Inflammatory macrophage treated with lipopolysaccharide for 1 hour (primary cell): ENCODE results near the gene SOX5.
"Not testable (repeated sequence)": the region's sequence is repeated elsewhere in the genome, so short reads cannot be mapped to it uniquely, and the experiment has no call there.

Source experiments
- DNase-seq, 2 donors: peaks; one replicate each; pipeline ENCODE4 v3.0.0-alpha.2; 2020 to 2022

Gene SOX5

GRCh38 chr12:23750923-23751322 lies 198.5 kb downstream of the SOX5 start:
- no peak for DNase-seq

- DNase-seq, result no peak
Observed at GRCh38 chr12:23744696-23745095, 204.8 kb downstream of the SOX5 start.

- DNase-seq, result no peak
Observed at GRCh38 chr12:23742574-23742973, 206.9 kb downstream of the SOX5 start.

- DNase-seq, result no peak
Observed at GRCh38 chr12:23731493-23731892, 218.0 kb downstream of the SOX5 start.

- DNase-seq, result no peak
Observed at GRCh38 chr12:23731035-23731434, 218.4 kb downstream of the SOX5 start.

GRCh38 chr12:23729359-23729758 lies 220.1 kb downstream of the SOX5 start:
- DNase-seq, result no peak

- no peak for DNase-seq
Observed at GRCh38 chr12:23726646-23727045, 222.8 kb downstream of the SOX5 start.

GRCh38 chr12:23722655-23723054 lies 226.8 kb downstream of the SOX5 start:
- no peak for DNase-seq

GRCh38 chr12:23721268-23721667 lies 228.2 kb downstream of the SOX5 start:
- no peak for DNase-seq

GRCh38 chr12:23719493-23719892 lies 230.0 kb downstream of the SOX5 start:
- DNase-seq, result no peak

GRCh38 chr12:23710361-23710760 lies 239.1 kb downstream of the SOX5 start:
- DNase-seq, result not testable (repeated sequence)

GRCh38 chr12:23708185-23708837 lies 241.2 kb downstream of the SOX5 start:
- DNase-seq, result no peak

GRCh38 chr12:23707270-23707669 lies 242.2 kb downstream of the SOX5 start:
- DNase-seq, result no peak

GRCh38 chr12:23704992-23705943 lies 244.2 kb downstream of the SOX5 start:
- no peak for DNase-seq

GRCh38 chr12:23703051-23703450 lies 246.4 kb downstream of the SOX5 start:
- DNase-seq, result no peak

GRCh38 chr12:23699031-23699430 lies 250.4 kb downstream of the SOX5 start:
- no peak for DNase-seq

- no peak for DNase-seq
Observed at GRCh38 chr12:23694920-23695319, 254.6 kb downstream of the SOX5 start.

- no peak for DNase-seq
Observed at GRCh38 chr12:23694307-23694706, 255.2 kb downstream of the SOX5 start.

- DNase-seq, result no peak
Observed at GRCh38 chr12:23687947-23688346, 261.5 kb downstream of the SOX5 start.

GRCh38 chr12:23686095-23686494 lies 263.4 kb downstream of the SOX5 start:
- DNase-seq, result no peak

- no peak for DNase-seq
Observed at GRCh38 chr12:23684121-23684520, 265.3 kb downstream of the SOX5 start.

- no peak for DNase-seq
Observed at GRCh38 chr12:23681237-23681636, 268.2 kb downstream of the SOX5 start.

GRCh38 chr12:23674064-23674463 lies 275.4 kb downstream of the SOX5 start:
- DNase-seq, result no peak

- DNase-seq, result no peak
Observed at GRCh38 chr12:23671881-23672280, 277.6 kb downstream of the SOX5 start.
